Subcutaneous preadipocyte (primary cell): ENCODE data around the gene PCDHGB1. TPM values are rescaled to one million over a fixed set of nuclear protein-coding genes. Genes with fewer than 3 reads are reported as not detected.

Source experiments
- total RNA-seq: library from RNA; depleted of rRNA; stranded (reverse); fragments of >200 nt; gene quantifications from 2 replicates; pipeline ENCODE4 v1.2.3, GENCODE V29; 2012

PCDHGB1 gene
- total RNA-seq, result 0.73 and 1.2 TPM in 2 replicates

DNA sequence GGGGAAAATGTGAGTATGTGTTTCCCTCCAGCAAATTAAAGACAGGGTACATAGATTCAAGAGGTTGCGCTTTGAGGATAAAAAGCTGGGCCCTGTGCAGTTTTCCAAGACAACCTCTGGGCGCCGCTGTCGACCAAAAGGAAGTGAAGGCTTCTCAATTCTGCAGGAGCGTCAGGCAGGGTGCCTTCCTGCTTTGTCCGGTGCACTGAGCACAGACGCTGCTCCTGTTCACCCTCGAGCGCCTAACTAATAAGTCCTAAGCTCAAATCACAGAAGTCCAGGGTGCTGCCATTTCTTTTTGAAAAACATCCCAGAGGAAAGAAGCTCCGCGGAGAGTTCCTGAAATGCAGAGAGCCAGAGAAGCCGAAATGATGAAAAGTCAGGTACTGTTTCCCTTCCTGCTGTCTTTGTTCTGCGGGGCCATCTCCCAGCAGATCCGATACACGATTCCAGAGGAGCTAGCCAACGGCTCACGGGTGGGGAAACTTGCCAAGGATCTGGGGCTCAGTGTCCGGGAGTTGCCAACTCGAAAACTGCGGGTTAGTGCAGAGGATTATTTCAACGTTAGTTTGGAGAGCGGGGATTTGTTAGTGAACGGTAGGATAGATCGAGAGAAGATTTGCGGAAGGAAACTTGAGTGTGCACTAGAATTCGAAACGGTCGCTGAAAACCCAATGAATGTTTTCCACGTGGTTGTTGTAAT, at the start of gene PCDHGB1:
PCDHGB1 (plus strand) TSS at position 183 of the 703 bp plus-strand sequence; CDS start at position 345, 162 bp downstream.

DNA sequence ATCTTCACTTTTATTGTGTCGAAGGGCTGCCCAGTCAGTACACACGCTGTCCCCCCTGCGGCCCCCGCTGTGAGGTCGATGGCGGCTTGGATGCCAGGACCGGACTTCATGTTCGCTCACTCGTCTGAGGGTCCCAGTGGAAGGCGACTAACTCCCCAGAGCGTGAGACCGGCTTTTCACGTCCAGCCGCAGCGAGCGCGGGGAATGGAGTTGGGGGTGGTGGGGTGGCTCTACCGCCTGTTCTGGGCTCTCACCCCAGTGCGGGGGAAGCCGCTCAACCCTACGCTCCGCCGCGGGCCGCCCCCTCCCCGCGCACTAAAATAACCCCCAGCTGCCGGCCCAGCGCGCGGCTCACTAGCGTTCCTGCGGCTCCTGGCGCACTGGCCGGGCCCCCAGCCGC, 46.1 kb upstream of the PCDHGB1 start, which contains the start of gene SLC25A2:
SLC25A2 (minus strand) TSS at position 294 of the 400 bp plus-strand sequence; CDS start at position 110, 184 bp downstream.

DNA sequence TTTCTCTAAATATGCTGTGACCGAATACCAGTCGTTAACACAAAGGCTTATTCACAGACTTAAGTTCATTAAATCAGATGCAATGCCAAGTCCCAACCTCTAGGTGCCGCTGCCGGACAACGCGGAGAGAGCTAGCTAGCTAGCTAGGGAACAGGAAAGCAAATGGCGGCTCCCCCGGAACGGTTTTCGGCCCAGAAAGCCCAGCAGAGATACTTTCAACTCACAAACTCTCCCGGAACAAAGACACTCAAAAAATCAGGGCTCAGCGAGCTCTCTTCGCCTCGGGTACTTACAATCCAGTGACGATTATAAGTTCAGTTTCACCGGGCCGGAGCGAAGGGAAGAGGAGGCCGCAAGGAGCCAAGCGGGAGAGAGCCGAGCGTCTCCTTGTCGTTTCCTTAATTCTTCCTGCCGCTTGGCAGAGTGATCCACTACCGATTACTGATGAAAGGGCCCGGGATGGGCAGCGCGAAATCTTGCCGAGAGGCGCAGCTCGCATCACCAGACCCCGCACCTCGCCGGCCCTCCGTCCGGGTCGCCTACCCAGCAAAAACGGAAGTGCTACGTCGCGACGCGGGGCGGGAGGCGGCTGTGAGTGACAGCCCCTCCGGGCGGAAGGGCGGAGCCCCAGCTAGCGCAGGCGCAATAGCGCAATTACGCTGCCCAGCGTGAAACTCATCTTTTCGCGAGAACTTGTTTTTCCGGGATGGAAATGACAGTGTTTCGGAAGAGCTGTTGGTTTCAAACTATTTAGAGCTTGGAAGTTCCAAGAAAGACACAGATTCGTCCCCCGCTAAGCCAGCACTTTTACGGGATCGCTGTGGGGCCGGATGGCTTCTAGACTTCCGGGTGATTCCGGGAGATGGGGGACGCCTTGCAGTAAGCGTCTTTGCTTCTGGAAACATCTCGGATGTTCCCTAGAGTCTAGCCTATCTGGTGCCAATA, 29.4 kb upstream of the PCDHGB1 start, which contains the start of gene TAF7:
TAF7 (minus strand) TSS at position 560 of the 945 bp plus-strand sequence. CDS start 740 bp downstream, outside the sequence.

DNA sequence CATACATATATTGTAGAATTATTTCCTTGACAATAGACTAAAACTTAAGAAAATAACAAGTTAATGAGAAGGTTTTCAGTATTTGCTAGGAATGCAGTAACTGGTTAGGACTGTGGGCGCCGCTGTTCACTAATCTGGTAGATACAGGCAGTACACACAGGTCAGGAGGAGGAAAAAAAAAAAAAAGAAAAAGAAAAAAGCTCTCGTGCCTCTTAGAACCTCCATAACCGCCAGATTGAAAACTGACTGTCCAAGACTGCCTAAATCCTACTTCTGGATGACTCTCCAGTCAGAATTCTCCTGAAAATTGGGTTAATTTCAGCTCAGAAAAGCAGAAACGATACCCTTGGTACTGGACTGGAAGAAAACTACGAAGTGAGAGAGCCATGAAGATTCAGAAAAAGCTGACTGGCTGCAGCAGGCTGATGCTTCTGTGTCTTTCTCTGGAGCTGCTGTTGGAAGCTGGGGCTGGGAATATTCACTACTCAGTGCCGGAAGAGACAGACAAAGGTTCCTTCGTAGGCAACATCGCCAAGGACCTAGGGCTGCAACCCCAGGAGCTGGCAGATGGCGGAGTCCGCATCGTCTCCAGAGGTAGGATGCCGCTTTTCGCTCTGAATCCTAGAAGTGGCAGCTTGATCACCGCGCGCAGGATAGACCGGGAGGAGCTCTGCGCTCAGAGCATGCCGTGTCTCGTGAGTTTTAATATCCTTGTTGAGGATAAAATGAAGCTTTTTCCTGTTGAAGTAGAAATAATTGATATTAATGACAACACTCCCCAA, 19.4 kb upstream of the PCDHGB1 start, which contains the start of gene PCDHGA1:
PCDHGA1 (plus strand) TSS at position 216 of the 782 bp plus-strand sequence.

DNA sequence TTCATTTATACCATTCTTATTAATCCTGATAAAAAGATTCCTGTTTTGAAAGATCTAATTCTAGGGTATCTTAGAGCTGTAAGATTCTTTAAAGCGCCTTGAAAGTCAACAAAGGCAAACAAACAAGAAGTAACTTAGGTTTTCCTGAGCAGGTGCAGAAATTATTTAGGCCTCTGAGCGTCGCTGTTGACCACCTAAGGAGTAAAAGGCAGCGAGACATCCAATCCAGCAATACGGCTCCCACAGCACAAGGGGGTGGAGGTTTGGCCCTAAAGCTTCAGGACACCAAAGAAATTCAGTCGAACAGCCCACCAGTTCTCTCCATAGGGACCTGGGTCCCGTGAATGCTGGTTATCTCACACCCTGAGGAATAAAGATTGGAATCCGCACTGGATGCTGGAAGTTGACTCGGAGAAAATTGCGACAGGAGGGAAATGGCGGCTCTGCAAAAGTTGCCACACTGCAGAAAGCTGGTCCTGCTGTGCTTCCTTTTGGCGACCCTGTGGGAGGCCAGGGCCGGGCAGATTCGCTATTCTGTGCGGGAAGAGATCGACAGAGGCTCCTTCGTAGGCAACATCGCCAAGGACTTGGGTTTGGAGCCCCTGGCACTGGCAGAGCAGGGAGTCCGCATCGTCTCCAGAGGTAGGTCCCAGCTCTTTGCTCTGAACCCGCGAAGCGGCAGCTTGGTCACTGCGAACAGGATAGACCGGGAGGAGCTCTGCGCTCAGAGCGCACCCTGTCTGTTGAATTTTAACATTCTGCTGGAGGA, 11.2 kb upstream of the PCDHGB1 start, which contains the start of gene PCDHGA2:
PCDHGA2 (plus strand) TSS at position 223 of the 769 bp plus-strand sequence.

DNA sequence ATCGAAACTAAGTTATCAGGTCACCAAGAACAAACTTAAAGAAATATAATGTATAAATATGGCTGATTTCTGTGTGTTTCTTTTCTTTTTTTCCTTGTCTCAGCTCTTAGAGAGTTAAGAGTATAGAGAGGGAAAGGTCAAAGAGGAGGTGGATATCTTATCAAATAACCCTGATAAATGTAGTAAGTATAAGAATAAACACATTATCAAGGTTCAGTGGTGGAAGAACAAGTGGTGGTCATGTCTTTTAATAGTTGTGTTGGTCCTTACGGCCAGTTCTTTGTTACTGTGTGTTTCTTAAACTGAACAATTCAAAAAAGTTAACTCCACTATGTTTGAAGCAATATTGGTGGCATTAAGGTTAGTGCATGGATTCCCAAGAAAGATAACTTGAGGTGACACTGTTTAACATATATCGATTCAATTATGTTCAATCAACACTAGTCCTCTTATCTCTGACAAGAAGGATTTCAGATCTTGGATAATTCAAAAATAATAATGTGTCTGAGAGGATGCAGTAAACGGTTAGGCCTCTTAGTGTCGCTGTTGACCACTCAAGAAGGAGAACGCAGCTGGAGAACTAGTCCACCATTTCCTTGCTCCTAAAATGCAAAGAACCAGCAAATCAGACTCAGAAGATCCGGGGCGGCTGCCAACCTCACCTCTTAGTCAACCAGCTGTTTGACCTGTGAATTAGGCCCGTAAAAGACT, 6.5 kb upstream of the PCDHGB1 start, which contains the start of gene PCDHGA3:
PCDHGA3 (plus strand) TSS at position 588 of the 711 bp plus-strand sequence. CDS start 205 bp downstream, outside the sequence.

DNA sequence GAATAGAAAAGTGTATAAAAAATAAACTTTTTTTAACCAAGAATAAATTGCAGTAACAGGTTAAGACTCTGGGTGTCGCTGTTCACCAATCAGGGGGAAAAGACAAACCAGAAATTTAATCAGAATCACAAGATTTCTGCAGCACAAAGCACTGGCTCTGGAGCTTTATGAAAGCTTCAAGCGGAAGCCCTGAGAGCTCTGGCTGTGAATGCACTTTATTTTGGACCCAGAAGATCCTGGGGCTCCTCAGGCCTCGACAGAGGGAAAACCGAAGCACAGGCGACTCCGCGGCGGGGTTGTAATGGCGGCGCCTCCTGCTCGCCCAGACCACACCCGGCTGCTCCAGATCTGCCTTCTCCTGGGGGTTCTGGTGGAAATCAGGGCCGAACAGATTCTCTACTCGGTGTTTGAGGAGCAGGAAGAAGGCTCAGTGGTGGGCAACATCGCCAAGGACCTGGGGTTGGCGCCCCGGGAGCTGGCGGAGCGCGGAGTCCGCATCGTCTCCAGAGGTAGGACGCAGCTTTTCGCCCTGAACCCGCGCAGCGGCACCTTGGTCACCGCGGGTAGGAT, 5.1 kb downstream of the PCDHGB1 start, which contains the start of gene PCDHGA4:
PCDHGA4 (plus strand) TSS at position 122 of the 570 bp plus-strand sequence; CDS start at position 209, 87 bp downstream.

DNA sequence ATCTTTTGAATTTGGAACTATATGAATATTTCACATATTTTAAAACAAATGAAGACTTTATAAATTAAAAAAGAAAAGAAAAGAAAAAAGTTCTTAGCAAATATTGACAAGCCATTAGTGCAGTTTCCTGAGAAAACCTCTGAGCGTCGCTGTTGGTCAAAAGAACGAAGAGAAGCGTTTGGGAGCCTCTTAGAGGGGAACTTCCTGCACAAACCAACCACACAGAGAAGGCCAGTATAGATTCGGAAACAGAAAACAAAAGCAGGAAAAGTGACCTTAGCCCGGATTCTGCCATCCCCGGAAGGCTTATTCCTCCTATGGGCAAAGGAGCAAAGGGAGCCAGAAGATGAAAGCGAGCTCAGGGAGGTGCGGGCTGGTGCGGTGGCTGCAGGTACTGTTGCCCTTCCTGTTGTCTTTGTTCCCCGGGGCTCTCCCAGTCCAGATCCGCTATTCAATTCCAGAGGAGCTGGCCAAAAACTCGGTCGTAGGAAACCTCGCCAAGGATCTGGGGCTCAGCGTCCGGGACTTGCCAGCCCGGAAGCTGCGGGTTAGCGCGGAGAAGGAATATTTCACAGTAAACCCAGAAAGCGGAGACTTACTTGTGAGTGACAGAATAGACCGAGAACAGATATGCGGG, 10.0 kb downstream of the PCDHGB1 start, which contains the start of gene PCDHGB2:
PCDHGB2 (plus strand) TSS at position 205 of the 637 bp plus-strand sequence; CDS start at position 347, 142 bp downstream.

DNA sequence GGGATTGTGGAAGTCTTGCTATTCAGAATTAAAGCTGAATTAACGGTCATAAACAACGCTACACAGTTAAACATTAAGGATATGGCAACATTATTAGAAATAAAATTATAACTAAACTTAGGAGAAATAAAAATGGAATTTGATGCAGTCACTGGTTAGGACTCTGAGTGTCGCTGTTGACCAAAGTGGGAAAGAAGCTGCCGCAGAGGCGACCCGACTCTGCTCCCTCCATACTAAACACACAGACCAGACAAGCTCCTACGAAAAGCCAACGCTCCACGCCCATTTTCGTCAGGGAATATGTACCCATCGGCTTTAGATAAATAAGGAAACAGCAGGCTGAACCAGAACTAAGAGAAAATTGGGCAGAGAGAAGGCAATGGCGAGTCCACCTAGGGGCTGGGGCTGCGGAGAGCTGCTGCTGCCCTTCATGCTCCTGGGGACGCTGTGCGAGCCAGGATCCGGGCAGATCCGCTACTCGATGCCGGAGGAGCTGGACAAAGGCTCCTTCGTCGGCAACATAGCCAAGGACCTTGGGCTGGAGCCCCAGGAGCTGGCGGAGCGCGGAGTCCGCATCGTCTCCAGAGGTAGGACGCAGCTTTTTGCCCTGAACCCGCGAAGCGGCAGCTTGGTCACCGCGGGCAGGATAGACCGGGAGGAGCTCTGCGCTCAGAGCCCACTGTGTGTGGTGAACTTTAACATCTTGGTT, 14.2 kb downstream of the PCDHGB1 start, which contains the start of gene PCDHGA5:
PCDHGA5 (plus strand) TSS at position 211 of the 709 bp plus-strand sequence; CDS start at position 380, 169 bp downstream.

DNA sequence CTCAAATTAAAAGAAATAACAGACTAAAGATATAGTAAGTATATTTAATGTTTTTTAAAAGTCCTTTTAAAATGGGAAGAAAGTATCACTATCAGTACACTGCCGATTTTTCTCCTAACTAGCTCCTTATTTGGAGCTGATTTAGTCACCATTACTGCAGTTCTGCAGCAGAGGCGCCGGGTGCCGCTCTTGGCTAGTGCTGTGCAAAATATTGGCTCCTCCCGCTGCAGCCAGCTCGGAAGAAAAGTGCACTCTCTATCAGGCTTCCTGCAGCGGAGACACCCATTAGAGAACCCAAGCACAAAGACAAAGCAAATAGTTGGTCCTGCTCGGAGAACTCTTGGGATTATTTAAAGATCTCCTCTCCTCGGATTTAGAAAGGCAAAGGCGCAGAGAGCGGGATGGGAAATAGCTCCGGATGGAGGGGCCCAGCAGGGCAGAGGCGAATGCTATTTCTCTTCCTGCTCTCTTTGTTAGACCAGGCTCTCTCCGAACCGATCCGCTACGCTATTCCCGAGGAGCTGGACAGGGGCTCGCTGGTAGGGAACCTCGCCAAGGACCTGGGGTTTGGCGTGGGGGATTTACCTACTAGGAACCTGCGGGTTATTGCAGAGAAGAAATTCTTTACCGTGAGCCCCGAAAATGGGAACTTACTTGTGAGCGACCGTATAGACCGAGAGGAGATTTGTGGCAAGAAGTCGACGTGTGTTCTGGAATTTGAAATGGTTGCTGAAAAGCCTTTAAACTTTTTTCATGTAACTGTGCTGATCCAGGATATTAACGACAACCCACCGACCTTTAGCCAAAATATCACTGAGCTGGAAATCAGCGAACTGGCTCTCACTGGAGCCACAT, 20.3 kb downstream of the PCDHGB1 start, which contains the start of gene PCDHGB3:
PCDHGB3 (plus strand) TSS at position 249 of the 855 bp plus-strand sequence; CDS start at position 402, 153 bp downstream.

DNA sequence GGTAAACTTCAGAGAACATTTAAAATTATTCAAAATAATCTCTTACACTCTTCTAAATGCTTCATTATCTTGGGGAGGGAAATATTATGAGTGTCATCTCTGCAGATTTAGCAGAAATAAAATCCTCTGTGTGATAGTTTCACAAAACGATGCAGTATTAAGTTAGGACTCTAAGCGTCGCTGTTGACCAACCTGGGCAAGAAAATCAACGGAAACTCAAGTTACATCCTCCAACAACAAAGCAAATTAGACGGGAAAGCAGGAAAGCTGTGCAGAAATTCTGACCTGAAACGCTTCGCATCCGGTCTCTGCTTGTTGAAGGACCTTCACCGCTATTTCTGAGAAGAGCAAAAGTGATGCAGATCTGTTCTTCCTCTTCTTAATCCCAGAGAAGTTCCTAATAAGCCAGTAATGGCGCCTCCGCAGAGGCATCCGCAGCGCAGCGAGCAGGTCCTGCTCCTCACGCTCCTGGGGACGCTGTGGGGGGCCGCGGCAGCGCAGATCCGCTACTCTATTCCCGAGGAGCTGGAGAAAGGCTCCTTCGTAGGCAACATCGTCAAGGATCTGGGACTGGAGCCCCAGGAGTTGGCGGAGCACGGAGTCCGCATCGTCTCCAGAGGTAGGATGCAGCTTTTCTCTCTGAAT, 23.9 kb downstream of the PCDHGB1 start, which contains the start of gene PCDHGA6:
PCDHGA6 (plus strand) TSS at position 219 of the 645 bp plus-strand sequence; CDS start at position 412, 193 bp downstream.

DNA sequence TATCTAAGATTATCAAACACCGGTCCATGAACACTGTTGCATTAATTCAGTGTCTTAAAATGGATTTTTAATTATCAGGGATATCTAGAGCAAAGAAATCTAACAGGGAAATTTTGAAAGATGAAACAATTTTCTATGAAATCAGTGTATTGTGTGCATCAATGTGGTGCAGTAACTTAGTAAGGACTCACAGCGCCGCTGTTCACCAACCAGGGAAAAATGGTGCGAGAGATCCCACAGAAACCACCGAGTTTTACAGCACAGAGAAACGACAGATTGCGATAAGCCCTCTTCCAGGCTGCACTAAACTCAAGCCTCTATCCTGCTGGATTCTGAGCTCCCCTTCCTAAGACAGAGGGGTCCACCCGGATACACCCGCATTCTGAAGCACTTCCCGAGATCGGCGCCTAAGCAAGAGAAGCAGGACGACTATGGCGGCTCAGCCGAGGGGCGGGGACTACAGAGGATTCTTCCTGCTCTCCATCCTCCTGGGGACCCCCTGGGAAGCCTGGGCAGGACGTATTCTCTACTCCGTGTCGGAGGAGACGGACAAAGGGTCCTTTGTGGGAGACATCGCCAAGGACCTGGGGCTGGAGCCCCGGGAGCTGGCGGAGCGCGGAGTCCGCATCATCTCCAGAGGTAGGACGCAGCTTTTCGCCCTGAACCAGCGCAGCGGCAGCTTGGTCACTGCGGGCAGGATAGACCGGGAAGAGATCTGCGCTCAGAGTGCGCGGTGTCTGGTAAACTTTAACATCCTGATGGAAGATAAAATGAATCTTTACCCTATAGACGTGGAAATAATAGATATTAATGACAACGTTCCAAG, 32.8 kb downstream of the PCDHGB1 start, which contains the start of gene PCDHGA7:
PCDHGA7 (plus strand) TSS at position 274 of the 826 bp plus-strand sequence; CDS start at position 432, 158 bp downstream.

DNA sequence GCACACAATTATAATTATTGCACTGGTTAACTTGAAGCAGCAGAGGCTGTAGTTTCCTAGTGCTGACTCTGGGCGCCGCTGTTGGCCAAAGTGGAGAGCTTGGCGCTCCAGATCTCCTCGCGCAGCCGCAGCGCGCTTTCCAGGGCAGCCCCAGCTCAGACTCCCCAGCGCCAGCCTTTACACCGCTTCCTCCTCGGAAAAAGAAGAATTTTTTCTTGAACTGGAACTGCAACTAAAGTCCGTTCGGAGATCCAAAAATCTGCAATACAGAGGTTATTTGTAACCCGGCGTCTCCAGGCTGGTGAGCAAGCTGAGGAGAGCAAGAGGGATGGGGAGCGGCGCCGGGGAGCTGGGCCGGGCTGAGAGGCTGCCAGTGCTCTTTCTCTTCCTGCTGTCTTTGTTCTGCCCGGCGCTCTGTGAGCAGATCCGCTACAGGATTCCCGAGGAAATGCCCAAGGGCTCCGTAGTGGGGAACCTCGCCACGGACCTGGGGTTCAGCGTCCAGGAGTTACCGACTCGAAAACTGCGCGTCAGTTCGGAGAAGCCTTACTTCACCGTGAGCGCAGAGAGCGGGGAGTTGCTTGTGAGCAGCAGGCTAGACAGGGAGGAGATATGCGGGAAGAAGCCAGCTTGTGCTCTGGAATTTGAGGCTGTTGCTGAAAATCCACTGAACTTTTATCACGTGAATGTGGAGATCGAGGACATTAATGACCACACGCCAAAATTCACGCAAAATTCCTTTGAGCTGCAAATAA, 37.8 kb downstream of the PCDHGB1 start, which contains the start of gene PCDHGB4:
PCDHGB4 (plus strand) TSS at position 142 of the 755 bp plus-strand sequence; CDS start at position 329, 187 bp downstream.

DNA sequence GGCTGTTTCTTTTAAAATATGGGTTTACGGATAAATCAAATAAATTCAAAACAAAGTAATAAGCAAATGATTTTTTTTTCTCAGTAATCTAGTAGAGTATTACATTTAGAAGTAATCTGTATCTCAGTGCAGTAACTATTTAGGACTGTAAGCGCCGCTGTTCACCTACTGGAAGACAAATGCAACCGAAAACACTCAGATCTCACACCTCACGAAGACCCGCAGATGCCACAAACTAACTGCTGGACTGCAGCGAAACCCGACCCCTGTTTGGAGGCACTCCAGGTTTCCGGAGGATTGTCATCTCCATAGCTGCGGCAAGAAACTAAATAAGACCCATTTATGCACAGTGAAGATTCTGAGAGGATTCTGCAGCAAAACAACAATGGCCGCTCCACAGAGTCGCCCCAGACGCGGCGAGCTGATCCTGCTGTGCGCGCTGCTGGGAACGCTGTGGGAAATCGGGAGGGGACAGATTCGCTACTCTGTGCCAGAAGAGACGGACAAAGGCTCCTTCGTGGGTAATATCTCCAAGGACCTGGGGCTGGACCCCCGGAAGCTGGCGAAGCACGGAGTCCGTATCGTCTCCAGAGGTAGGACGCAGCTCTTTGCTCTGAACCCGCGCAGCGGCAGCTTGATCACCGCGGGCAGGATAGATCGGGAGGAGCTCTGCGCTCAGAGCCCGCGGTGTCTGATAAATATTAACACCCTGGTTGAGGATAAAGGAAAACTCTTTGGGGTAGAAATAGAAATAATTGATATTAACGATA, 42.7 kb downstream of the PCDHGB1 start, which contains the start of gene PCDHGA8:
PCDHGA8 (plus strand) TSS at position 205 of the 770 bp plus-strand sequence; CDS start at position 386, 181 bp downstream.

